TTC549 (cell line): ENCODE results near the gene SUPT4H1.
"Not testable (repeated sequence)": the region's sequence is repeated elsewhere in the genome, so short reads cannot be mapped to it uniquely, and the experiment has no call there.

Experiments
- FAIRE-seq: peaks from 2 replicates; lab custom pipeline; 2012; peaks lifted over from hg19 to GRCh38; lab: Jason Lieb, UNC

SUPT4H1 gene

GRCh38 chr17:58351831-58352595 is at the start of gene SUPT4H1:
Gene SUPT4H1 (minus strand): TSS chr17:58352201. CDS start chr17:58352135, 66 bp downstream.
- FAIRE-seq, result no peak

DNA sequence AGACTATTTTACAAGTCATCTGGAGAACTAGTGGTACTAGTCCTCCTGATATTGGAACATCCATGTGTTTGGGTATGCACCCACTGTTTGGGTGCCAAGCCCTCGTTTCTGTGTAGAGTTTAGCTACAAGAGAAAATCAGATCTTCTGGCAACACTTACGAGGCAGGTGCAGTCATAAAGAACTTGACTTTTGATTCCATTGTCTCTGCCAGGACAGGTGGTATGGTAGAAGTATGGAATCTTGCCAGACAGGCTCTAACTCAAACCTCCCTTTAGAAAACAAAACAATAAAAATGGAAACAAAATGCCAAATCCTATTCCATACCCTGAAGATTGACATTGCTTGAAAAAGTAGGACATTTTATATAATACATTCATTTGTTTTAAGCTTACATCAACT is 49.3 kb upstream of the SUPT4H1 start:
- no peak for FAIRE-seq

DNA sequence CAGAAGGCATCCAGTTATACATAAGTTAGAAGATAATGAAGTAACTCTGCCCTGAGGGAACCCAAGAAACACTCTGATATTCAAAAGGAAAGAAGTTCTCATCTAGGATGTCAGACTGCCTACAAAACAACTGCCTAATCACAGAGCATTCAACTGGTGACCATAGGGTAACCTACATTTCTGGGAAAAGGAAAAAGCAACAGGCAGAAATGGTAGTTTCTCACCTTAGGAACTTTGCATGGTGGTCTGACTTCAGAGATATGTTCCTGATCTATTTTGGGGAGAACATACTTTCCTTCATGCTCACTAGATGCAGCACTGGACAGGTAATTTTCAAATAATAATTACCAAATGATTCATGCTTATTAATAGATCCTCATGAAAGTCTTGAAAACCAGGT is 48.8 kb upstream of the SUPT4H1 start:
- no peak for FAIRE-seq

DNA sequence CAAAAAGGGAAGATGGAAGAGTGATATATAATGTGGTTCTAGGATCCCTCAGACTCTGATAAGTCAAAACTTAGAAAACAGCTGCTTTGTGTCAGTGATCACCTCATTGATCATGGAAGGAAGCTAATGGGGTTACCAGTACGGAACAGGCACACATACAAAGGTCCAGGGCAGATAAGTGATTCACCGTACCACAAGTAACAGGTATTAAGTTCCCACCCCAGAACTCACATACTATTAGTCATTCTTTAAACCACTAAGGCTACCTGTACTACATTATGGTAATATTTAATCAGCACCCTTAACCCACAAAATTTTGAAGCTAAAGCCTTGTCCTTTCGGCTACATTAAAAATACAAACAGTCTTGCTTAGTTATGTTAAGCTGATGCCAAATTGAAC is 48.0 kb upstream of the SUPT4H1 start:
- FAIRE-seq, result no peak

DNA sequence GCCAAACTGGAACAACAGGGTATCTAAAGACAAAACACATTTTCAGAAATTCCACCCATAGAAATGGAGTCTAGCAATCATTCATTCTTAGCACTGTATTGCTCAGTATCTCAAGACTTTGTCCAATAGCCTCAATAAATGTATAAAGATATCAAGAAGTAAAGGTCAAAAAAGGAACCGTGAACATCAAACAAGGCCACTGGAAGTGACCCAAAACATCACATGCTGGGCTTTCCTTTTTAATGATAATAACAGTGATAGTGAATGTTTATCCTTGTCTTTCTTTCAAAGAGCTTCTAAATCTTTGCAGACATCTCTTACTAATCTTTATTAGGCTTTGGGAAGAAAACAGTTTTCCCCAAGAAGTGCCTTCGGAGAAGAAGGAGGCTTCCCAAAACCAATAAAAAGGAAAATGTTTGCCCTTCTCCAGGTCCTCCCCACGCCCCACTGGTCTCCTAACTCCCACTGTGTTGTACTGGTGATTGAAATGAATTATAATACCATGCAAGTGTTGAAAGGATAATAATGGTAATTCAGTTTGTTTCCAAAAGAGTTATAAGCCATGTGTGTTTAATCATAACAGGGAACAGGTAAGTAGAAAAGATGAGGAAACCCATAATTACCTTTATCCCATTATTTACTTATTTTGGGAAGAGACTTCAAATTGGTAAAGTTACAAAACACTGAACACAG is 46.7 kb upstream of the SUPT4H1 start:
- FAIRE-seq, result no peak

DNA sequence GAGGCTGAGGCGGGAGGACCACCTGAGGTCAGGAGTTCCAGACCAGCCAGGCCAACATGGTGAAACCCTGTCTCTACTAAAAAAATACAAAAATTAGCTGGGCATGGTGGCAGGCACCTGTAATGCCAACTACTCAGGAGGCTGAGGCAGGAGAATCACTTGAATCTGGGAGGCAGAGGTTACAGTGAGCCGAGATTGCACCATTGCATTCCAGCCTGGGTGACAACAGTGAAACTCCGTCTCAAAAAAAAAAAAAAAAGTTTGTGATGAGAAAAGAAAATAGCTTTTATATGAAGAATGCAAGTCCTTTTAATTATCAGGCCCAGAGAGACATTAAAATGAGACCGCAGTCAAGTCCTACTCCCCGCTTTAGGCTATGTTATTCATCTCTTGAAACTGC is 45.4 kb upstream of the SUPT4H1 start:
- FAIRE-seq, result not testable (repeated sequence)

GRCh38 chr17:58396173-58396572 is 44.2 kb upstream of the SUPT4H1 start:
- no peak for FAIRE-seq

GRCh38 chr17:58394534-58395223 is 42.7 kb upstream of the SUPT4H1 start:
- no peak for FAIRE-seq

DNA sequence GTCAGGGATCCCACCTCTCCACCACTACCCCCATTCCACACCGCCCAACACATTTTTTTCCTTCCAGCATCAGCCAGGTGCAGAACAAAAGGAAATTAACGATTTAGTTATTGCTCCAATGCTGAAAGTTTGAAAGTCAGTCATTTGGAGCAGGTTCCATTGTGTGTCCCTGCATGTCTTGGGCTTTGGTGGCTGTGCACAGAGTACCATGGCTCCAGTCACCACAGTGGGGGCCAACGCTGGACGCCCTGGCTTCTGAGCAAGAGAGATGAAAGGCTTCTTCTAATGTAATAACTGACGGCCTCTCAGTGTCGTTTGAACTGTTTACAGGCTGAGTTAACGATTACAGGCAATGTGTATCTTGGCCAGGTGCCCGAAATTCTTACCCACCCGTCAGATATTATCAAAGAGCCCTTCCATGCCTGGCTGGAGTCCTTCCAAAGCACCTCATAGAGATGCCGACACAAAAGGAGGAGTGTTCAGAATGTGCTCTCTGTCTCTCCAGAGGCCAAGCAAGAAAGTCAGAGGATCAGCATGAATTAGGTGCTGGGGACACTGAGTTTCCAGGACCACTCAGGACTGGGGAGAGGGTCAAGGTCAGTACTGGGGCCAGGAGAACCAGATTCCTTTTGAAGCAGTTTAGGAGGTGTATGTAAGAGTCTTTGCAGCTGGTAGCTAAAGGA is 39.4 kb upstream of the SUPT4H1 start:
- no peak for FAIRE-seq

- FAIRE-seq, result no peak
Measured at GRCh38 chr17:58390884-58391283, 38.9 kb upstream of the SUPT4H1 start.

DNA sequence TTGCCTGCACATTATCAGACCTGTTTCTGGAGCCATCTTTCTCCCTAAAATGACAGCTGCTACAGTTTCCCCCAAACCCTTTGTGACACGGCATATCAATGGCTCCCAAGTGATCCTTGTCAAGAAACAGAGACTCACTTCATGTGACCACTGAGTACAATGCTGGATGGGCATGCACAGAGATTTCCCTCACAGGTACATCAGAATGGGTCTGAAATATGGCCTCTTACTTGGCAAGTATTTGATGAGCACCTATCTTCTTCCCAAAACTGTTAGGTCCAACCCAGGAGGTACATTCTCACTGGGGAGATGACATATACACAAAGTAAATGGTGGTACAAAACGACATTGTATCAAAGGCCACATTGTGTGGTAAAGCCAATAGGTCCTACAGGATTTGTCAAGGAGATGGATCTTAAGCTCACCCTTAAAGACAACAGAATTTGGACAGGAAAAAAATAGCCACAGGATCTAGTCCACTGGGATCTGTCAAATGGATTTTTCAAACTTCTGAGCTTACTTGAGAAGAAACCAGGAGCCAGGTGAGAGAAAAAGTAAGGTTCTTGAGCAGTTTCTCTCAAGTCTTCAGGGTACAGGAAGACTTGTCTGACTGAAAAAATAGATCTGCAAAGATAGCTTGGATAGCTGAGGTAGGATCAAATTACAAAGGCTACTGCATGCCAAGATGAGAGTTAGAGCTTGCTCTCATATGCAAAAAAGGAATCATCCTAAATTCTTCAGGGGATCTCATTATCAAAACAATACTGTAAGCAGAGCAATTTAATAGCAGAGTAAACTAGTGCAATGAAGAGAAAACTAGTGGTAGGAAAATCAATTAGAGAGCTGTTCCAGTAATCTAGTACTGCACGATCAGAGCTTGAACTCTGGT is 36.5 kb upstream of the SUPT4H1 start:
- FAIRE-seq, result no peak

DNA sequence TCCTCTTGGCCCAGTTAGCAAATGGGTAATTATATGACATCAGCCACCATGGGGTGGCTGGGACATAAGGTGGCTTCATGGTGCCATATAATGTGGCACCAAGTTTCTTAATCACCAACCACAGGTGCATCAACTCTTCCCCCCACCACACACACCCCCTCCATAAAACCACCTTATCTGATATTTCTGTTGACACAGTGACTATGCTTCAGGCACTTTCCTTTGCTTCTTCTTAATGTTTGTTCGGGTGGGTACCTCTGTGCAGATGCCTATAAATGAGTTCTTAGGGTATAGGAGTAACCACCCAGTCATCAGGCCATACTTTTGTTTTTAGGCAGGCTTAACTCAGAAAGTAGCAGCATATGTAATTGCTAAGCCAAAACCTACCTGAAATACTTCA is 35.8 kb upstream of the SUPT4H1 start:
- no peak for FAIRE-seq

DNA sequence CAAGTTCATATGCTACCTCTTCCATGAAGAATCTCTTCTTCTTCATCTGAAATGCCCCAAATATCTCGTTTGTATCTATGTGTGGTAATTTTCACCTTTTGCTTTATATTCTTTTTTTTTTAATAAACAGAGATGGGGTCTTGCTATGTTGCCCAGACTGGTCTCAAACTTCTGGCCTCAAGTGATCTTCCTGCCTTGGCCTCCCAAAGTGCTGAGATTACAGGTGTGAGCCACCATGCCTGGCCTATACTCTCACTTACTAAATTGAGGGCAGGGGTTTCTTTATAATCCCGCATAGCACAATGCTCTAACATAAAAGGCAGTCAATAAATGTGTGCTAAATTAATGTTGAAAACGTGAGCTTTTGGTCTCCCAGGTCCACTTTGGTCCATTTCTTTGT is 34.7 kb upstream of the SUPT4H1 start:
- FAIRE-seq, result no peak

- no peak for FAIRE-seq
Measured at GRCh38 chr17:58385359-58385899, 33.4 kb upstream of the SUPT4H1 start.

GRCh38 chr17:58384897-58385296 is 32.9 kb upstream of the SUPT4H1 start:
- no peak for FAIRE-seq

DNA sequence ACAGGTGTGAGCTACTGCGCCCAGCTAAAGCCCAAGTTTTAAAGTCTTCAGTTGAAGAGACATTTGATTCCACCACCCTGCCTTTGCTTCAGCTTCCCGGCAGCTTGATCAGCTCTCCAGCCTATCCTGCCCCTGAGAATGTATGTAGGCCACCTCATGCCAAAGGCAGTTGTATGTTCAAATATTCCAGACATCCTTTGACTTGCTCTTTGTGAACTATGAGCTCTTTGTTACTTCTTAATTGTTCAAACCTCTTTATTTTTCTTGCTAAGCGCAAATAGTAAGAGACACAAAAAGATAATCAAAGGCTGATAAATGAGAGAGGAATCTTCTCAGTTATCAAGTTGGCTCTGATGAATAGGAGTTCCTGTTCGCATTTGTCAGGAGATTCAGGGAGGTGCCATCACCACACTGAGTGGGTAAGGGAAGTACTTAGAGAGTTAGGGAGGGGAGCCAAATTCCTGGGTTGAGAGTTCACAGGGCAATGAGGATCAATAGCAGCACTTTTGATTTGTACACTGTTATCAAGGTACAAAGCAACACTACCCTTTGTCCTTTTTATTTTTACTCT is 32.0 kb upstream of the SUPT4H1 start:
- no peak for FAIRE-seq

GRCh38 chr17:58382872-58383242 is 30.9 kb upstream of the SUPT4H1 start:
- FAIRE-seq, result no peak

DNA sequence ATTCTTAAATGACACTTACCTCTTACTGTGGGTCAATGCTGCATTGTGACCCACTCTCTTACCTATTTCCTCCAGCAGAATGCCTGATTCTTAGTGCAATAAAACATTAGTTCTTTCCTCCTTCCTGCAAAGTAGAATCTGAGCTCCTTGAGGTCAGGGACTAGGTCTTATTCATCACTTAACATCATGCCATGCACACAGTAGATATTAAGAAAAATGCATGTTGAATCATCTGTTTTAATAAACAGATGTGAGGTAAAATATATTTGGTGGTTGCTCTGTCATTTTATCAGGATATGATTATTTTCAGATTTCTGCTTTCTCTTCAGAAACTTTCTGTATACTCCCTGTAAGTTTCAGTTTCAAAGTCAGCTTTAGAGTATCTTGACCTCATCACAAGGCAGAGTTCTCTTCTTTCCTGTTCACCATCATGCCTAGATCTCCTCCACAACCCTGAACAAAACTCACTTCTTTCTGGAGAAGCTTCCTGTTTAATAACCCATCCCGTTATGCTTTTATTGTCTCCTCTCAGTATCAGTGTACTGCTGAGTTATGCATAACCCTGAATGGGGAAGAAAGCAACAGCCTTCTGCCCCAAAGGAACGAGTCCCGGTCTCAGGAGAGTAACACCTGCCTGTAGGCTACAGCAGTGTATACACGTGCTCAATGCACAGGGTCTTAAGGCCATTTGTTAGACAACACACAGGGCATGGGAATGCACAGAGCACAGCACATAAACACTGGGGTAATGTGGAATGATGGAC is 30.3 kb upstream of the SUPT4H1 start:
- no peak for FAIRE-seq

- no peak for FAIRE-seq
Measured at GRCh38 chr17:58381124-58382035, 29.4 kb upstream of the SUPT4H1 start.
